ENCODE measurements around the gene AIMP1.

Gene AIMP1

DNA sequence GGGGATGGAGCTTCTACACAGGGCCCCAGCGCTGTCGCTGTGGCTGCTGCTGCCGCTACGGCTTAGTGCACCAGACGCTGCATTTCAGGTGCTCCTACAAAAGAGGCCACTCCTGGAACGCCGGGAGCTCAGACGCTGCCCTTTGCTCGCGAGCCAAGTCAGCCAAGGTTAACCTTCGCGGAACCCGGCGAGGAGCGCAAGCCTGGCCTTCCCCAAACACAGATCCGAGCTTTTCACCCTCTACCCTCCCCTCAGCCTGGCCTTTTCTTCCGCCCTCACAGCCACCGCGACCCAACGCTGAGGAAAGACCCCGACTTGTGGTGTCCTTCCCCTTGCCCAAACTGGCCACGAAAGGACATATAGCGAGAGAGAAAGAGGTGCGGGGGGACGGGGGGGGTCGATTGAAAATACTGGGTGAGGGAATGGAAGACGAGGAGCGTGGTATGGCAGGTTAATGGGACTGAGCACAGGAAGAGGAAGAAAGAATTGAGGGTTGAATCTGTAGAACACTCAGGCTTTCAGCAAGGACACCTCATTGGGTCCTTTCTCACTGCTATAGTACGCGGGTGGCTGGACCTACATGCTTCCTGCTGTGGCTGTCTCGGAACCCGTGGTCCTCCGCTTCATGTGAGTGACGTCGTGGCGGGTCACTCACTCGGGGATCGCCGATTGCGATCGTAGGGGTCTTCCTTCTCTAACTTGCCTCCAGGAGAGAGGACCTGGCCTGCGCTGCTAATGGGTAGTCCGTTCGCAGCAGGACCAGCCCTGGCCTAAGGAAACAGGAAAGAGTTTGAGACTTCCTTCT is at the start of gene AIMP1, which contains the start of gene TBCK:
Gene AIMP1 (plus strand): TSS at position 583 of the 805 bp plus-strand sequence. CDS start 8,460 bp downstream, outside the sequence.
Gene TBCK (minus strand): TSS at position 242 of the 805 bp plus-strand sequence. CDS start 7,249 bp downstream, outside the sequence.
- in situ Hi-C loops (cut with MboI; ENCODE audit: low sequenced_read_pairs): no loop called here

DNA sequence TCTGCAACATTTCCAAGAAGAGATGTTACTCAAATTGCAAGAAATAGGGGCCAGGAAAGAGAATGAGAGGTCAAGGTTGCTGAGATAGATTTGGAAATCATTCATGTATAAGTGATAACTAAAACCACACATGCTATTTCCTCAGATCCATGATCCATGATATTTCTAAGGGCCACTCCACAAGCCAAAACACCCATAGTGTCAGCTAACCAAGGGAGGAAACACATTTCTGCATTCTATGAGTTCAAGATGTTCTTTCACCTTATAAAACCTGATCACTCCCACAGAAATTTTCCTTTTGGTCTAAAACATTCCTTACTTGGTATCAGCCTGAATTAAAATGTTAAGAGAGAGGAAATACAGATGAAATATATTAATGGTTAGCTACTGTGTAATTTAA is 47.6 kb upstream of the AIMP1 start:
- in situ Hi-C loops (cut with MboI; ENCODE audit: low sequenced_read_pairs): no loop called here

DNA sequence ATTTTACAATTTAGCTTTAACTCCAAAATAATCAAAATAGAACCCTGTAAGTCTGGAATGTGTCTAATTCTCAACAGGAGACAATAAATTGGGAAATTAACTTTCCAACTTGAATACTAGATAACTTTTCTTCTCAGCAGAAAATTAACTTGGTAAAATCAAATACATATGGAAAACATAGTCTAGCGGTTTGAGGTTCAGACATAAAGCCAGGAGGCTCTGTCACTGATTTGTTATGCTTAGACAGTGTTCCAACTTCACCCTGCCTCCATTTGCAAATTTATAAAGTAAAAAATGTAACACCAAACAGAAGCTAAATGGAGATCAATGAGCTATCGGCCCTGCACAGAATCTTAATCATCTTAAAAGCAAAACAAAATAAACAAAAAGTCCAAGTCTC is 46.6 kb upstream of the AIMP1 start:
- in situ Hi-C loops (cut with MboI; ENCODE audit: low sequenced_read_pairs): no loop called here

DNA sequence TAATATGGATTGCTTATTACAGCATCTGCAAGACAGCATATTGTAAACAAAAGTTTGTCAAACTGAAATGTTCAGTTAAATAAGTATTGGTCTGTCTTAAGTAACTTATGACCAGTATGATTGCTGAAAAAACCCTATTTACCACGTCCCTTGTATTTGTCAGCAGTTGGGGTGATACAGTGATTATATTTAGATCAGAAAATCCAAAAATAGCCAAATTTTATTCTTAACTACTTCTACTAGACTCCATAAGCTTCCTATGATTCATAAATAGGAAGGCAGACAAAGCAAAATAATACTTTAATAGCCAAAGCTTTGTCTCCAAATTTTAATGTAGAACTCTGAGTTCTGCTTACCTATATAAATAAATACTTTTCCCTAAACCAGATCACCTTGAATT is 45.6 kb upstream of the AIMP1 start:
- in situ Hi-C loops (cut with MboI; ENCODE audit: low sequenced_read_pairs): no loop called here

DNA sequence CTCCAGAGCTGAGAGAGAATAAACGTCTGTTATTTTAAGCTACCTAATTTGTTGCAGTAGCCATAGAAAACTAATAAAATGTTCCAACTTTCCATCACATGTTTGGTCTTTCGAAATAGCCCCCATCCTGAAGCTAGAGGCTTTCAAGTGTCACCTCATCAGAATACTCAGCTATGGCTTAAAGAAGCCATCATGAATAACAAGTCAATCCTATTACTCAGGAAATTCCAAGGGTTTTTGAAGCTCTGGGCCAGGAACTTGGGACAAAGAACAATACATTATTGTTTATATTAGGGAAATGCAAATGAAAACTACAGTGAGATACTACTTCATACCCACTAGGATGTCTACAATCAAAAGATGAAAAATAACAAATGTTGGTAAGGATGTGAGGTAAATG is 42.5 kb upstream of the AIMP1 start:
- in situ Hi-C loops (cut with MboI; ENCODE audit: low sequenced_read_pairs): no loop called here

DNA sequence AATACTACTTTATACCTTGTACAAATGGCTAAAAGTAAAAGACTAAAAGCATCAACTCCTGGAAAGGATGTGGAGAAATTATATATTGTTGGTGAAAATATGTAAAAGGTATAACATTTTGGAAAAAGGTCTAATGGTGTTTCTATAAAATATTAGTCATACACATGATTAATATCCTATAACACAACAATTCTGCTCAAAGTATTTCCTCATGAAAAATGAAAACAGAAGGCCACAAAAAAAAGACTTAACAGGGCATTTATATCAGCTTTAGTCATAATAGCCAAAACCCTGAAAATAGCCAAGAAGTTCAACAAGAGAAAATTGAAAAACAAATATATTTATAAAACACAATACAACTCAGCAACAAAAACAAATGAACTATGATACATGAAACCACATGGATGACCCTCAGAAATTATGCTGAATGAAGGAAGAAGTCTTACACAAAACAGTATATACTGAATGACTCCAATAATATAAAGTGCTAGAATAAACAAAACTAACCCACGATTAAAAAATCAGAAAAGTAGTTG is 39.1 kb upstream of the AIMP1 start:
- in situ Hi-C loops (cut with MboI; ENCODE audit: low sequenced_read_pairs): no loop called here

DNA sequence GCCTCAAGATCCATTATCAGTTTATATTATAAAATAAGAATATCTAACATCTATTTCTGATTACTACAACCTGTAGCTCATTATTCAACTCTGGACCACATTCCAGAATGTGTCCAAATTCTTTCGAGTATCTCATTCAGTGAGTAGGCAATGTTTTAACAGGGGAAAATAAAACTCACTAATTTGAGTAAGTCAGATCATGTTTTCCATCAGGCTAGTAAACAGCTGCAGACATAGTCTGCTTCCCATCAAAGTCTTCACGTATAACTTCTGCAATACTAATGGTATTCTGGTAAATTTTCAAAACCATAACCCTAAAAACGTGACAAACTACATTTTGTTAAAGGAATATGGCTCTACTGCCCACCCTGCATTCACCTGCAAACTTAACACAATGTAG is 32.1 kb upstream of the AIMP1 start:
- in situ Hi-C loops (cut with MboI; ENCODE audit: low sequenced_read_pairs): no loop called here

DNA sequence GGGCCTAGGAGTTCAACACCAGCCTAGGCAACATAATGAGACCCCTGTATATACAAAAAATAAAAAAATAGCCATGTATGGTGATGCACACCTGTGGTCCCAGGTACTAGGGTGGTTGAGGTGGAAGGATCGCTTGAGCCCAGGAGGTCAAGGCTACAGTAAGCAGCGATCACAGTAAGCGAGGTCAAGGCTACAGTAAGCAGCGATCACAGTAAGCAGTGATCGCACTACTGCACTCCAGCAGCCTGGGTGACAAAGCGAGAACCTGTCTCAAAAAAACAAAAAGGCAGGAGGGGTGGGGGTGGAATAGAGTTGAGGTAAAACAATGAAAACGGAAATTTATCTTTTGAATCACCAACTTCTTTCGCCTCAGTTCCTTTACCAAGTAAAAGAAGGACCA is 29.7 kb upstream of the AIMP1 start:
- in situ Hi-C loops (cut with MboI; ENCODE audit: low sequenced_read_pairs): no loop called here

DNA sequence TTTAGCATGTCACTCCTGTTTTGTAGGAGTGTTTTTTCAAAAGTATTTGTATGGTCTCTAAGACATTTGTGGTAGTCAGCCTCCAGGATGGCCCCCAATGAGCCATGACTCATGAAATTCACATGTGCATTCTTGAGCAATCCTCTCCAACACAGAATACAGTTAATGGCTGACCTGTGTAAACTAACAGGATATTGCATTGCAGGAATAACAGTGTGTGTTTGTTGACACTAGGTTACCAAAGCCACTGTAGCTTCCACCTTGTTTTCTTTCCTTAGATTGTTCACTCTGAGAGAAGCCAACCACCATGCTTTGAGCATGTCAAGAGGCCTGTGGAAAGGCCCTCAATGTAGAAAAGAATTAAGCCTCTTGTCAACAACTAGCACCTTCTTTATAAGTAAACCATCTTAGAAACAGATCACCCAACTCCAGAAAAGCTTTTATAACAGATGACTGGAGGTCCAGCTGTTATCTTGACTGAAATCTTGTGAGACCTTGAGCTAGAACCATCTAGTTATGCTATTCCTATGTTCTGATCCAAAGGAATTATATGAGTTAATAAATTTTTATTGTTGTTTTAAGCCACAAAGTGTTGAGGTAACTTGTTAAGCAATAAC is 28.9 kb upstream of the AIMP1 start:
- in situ Hi-C loops (cut with MboI; ENCODE audit: low sequenced_read_pairs): no loop called here

DNA sequence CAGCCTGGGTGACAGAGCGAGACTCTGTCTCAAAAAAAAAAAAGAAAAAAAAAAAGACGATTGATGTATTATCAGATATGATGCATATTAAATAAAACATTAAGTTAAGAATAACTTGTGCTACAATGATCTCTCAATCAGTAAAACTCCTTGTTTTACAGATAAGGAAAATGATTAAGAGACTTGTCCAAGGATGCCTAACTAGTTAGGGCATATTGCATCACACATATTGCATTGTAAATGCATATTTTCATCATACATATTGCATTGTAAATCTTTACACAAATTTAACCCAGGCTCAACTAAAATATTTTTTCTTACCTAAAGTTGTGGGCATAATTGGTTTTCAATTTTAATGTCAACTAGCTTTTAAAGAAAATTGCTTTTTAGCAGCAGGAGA is 26.6 kb upstream of the AIMP1 start:
- in situ Hi-C loops (cut with MboI; ENCODE audit: low sequenced_read_pairs): no loop called here

DNA sequence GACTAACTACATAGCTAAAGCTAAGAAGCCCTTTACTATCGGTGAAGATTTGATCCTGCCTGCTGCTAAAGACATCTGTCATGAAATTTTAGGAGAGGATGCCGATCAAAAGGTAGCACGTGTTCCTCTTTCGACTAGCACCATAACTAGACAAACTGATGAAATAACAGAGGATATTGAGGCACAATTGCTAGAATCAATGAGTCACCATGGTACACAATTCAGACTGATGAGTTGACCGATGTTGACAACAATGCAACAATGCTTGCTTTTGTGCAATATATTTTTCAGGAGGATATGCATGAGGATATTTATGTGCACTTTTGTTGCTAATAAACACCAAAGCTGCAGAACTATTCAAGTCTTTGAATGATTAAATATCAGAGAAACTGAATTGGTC is 24.7 kb upstream of the AIMP1 start:
- in situ Hi-C loops (cut with MboI; ENCODE audit: low sequenced_read_pairs): no loop called here

DNA sequence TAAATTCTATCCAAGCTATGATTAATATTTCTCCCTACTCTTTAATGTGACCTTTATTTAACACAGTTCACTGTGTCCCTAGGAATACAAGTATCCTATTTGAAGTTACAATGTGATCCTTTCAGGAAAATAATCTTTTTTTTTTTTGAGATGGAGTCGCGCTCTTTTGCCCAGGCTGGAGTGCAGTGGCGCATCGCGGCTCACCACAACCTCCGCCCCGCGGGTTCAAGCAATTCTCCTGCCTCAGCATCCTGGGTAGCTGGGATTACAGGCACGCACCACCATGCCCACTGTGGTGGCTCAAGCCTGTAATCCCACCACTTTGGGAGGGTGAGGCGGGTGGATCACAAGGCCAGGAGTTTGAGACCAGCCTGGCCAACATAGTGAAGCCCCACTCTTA is 22.3 kb upstream of the AIMP1 start:
- in situ Hi-C loops (cut with MboI; ENCODE audit: low sequenced_read_pairs): no loop called here

DNA sequence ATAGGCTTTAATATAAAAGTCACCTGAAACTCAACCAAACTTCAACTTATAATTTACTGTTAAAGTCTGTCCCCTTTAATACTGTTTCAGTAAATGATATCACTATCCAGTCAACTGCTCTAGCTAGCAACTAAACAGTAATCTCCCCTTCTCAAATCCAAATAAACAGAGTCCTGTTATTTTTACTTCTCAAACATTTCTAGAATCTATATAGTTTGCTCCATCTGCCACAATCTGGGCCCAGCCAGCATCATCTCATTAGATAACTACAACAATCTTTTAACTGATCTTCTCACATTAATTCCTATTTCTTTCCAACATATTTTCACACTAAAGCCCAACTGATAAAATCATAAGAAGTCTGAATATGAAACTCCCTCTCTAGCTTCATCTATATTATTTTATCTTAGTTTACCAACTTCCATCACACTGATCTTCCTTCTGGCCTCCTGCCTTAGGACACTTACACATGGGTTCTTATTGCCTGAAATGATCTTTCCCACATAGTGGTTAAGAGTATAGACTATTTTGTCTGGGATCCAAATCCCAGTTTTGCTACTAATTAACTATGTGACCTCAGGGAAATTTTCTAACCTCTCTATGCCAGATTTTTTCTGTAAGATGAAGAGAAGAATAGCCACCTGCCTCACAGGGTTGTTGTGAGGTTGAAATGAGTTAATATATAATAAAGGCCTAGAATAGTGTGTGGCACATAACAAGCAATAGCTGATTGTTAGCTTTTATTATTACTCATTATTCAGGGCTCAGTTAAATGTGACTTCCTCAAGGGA is 18.9 kb upstream of the AIMP1 start:
- in situ Hi-C loops (cut with MboI; ENCODE audit: low sequenced_read_pairs): no loop called here

DNA sequence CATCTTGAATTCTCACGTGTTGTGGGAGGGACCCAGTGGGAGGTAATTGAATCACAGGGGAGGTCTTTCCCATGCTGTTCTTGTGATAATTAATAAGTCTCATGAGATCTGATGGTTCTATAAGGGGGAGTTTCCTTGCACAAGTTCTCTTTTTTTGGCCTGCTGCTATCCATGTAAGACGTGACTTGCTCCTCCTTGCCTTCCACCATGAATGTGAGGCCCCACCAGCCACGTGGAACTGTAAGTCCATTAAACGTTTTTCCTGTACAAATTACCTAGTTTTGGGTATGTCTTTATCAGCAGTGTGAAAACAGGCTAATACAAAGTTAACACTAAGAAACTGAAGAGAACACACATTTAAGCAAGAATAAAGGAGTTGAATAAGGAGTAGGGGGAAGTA is 16.4 kb upstream of the AIMP1 start:
- in situ Hi-C loops (cut with MboI; ENCODE audit: low sequenced_read_pairs): no loop called here

DNA sequence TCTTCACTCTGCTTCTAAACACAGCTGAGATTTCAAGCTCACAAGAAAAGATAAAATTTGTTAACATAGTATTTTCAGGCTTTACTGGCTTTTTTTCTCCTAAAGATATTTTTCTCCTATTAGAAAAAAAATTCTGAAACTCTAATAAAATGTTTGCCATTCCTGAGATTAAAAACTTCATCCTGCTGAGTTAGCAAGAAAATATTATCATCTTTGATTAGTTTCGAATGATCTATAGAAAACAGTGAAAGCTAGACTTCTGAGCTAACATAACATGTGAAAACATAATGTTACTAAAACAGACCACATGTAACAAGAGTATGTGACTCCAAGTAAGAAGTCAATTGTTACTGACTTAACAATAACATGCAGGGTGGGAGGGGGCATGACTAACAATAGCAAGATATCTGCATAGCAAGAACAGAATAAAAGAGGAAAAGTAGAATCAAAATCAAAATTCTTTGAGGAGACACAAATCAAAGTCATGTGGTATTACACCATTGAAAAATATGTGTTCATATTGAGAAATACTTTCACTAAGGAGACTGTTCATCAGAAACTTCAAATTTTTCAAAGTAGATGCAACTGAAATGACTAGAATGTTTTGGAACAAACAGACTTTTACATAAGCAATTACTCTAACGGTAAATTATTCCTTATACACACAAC is 14.8 kb upstream of the AIMP1 start:
- in situ Hi-C loops (cut with MboI; ENCODE audit: low sequenced_read_pairs): no loop called here

DNA sequence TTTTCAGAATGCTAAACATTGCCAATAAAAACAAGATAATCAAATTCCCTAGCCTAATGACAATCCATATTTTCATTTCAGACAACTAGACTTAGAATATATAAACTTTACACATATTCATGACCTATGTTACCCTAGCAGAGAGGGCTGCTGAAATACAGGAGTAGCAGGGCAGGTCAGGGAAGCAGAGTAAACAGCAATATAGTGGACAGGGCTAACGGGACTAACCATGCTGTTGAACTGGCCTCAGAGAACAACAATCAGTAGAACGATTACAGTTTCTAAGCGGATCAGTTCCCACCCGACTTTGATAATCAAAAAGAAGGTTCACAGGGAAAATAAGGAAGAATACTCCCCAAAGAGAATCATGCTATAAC is 14.3 kb upstream of the AIMP1 start:
- in situ Hi-C loops (cut with MboI; ENCODE audit: low sequenced_read_pairs): no loop called here

DNA sequence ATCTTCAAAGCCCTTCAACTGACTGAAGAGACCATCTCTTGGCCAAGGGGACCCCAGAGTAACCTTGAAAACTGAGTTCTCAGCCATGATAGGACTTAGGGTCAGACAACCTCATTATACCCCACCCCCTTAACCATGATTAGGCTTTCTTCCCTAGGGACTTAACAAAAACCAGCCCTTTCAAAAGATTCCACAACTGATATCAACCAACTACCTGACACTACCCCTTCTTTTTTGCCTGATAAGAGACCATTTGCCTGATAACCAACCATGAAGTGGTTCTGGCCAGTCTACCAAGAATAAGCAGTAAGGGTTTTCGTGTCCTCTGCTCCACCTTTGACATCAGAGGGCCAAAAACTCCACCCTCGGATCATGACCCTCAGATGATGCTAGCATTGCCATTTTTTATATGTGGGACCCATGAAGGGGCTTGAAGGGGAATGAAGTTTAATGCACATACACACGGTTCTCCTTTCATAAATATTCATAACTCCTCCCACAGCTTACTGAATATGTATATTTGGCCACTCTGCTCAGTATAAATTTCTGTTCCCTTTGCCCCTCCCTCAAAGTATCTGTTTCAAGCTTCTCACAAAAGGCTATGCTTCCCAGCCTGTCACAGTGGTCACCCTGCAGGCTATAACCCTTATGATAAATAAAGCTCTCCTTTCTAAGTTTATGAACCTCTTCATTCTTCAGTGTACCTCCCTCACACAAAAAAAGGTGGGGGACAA is 12.6 kb upstream of the AIMP1 start:
- in situ Hi-C loops (cut with MboI; ENCODE audit: low sequenced_read_pairs): no loop called here

DNA sequence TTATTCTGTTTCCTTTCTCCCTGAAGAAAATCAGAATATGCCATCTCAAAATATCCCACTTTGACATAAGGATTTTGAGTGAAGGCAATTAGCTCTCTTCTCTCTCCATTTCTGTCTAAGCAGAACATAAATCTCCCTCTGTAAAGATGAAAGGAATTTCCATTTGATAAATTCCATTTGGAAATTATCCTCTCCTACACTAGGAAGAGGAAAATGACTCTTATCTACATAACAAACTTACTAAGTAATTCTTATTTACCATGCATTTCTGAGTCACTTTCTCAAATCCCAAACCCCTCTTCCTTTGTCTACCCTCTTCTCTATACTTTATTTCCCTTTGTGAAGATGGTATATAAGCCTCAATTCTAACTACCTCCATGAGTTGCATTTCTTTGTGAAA is 11.7 kb upstream of the AIMP1 start:
- in situ Hi-C loops (cut with MboI; ENCODE audit: low sequenced_read_pairs): no loop called here

DNA sequence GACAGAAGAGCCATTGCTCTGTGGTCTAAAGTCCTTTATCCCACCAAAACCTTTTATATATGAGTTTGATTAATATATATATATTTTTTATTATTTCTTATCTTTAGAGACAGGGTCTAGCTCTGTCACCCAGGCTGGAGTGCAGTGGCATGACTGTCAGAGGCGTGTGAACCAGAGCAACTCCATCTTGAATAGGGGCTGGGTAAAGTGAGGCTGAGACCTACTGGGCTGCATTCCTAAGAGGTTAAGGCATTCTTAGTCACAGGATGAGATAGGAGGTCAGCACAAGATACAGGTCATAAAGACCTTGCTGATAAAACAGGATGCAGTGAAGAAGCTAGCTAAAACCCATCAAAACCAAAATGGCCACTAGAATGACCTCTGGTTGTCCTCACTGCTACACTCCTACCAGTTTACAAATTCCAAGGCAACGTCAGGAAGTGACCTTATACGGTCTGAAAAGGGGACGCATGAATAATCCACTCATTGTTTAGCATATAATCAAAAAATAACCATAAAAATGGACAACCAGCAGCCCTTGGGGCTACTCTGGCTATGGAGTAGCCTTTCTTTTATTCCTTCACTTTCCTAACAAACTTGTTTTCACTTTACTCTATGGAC is 10.8 kb upstream of the AIMP1 start:
- in situ Hi-C loops (cut with MboI; ENCODE audit: low sequenced_read_pairs): no loop called here

DNA sequence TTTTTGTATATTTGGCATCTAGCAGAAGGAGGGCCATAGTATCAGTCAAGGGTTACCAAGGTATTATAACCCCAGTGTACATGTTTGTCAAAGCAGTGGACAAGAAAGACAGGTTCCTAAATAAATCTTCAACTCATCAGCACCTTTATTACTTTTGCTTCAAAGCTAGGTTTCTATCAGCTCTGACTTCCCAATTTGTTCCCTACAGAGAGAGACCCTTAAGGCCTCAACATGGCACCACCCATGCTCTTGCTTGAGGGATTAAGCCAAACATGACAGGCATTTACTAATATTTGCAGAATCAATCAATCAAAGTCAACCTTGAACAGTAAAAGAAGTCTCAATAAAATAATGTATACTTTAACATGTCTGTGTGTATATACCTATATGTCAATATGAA is 9.8 kb upstream of the AIMP1 start:
- in situ Hi-C loops (cut with MboI; ENCODE audit: low sequenced_read_pairs): no loop called here

Measured in HL-60/S4 treated with retinoic acid at 250 ng/mL for 4 days and 3 days (cell line).